PFSK-1 (cell line): ENCODE data around the gene STON2.

ENCODE experiments used
- POLR2AphosphoS5 ChIP-seq: IDR thresholded peaks from 2 replicates; pipeline ENCODE4 v1.6.1; 2012; ENCODE audit warnings: low read depth, mild to moderate bottlenecking, control low read depth, low read length, moderate library complexity
- TAF1 ChIP-seq: IDR thresholded peaks from 2 replicates; pipeline ENCODE4 v1.6.1; 2012; ENCODE audit warnings: low read length, control low read depth, borderline replicate concordance; ENCODE audit not compliant: insufficient read depth

- TF ChIP-seq TAF1 (no peak), POLR2AphosphoS5 (no peak)
Observed at GRCh38 chr14:81337073-81337472, 63.1 kb downstream of the STON2 start.
